Upper lobe of left lung (tissue), 6 donors: ENCODE measurements around the gene IL17RE. TPM values are rescaled to one million over a fixed set of nuclear protein-coding genes. Genes with fewer than 3 reads are reported as not detected.
"Not testable (repeated sequence)": the region's sequence is repeated elsewhere in the genome, so short reads cannot be mapped to it uniquely, and the experiment has no call there.

Experiments used
- ATAC-seq, 2 donors: fragments of 200-7000 bp; cut with Tn5 transposase; one replicate each; pipeline ENCODE4 v1.9.1; 2022; ENCODE audit warnings: mild to moderate bottlenecking in 2 of 2, moderate library complexity in 2 of 2; ENCODE audit not compliant: low FRiP score in 2 of 2
- DNase-seq, 2 donors: peaks; one replicate each; pipeline ENCODE4 v3.0.0-alpha.2; 2019 to 2020
- H3K27ac ChIP-seq, 4 donors: fragments of 200-600 bp; sonication (generic); one replicate each; pipeline ENCODE4 v1.5.1; 2016 to 2019
- H3K27me3 ChIP-seq, 4 donors: fragments of 200-600 bp; sonication (generic); one replicate each; pipeline ENCODE4 v1.5.1; 2017 to 2019
- H3K36me3 ChIP-seq, 4 donors: fragments of 200-600 bp; sonication (generic); one replicate each; pipeline ENCODE4 v1.5.1; 2016 to 2019
- H3K4me1 ChIP-seq, 4 donors: fragments of 200-600 bp; sonication (generic); one replicate each; pipeline ENCODE4 v1.5.1; 2018 to 2019
- H3K4me3 ChIP-seq, 4 donors: fragments of 200-600 bp; sonication (generic); one replicate each; pipeline ENCODE4 v1.5.1; 2017 to 2019; ENCODE audit warnings: mild to moderate bottlenecking in 2 of 4, moderate library complexity in 1 of 4
- H3K9me3 ChIP-seq, 4 donors: fragments of 200-600 bp; sonication (generic); one replicate each; pipeline ENCODE4 v1.5.1; 2018 to 2019
- CTCF ChIP-seq, 6 experiments: fragments of 450-650 bp in 4 of 6; fragments of 200-600 bp in 2 of 6; sonication (generic) in 2 of 6; IDR thresholded peaks; one replicate each; pipeline ENCODE4 v1.5.1; 2016 to 2019; ENCODE audit warnings: antibody characterized with exemption in 6 of 6
- EP300 ChIP-seq, 4 donors: sonication (generic); formaldehyde crosslinking; IDR thresholded peaks; one replicate each; pipeline ENCODE4 v1.5.1; 2017; ENCODE audit warnings: antibody characterized with exemption in 4 of 4, control low read depth in 2 of 4
- POLR2A ChIP-seq, 4 donors: fragments of 450-650 bp; IDR thresholded peaks; one replicate each; pipeline ENCODE4 v1.5.1; 2016 to 2017; ENCODE audit warnings: antibody characterized with exemption in 4 of 4, mild to moderate bottlenecking in 2 of 4
- POLR2AphosphoS5 ChIP-seq, 2 donors: sonication (generic); formaldehyde crosslinking; IDR thresholded peaks; one replicate each; pipeline ENCODE4 v1.5.1; 2017; ENCODE audit warnings: antibody characterized with exemption in 2 of 2
- WGBS, 2 donors: methylation state at CpG; one replicate each; pipeline ENCODE4 v1.1.5; 2017 to 2018; 5-methylcytosine and 5-hydroxymethylcytosine counted together
- total RNA-seq, 6 donors: library from RNA; depleted of rRNA in 4 of 6; stranded (reverse); fragments of >200 nt in 4 of 6; gene quantifications; one replicate each; pipeline versions ENCODE4 v1.1.0 to v1.2.1, GENCODE V29; 2016 to 2021
- donor health status: DM: no; HTN: no; CAD: no; lungs with moderate emphysema.
- donor health status: DM: no; HTN: yes; CAD: no; lungs with severe emphysema.

Gene IL17RE
- total RNA-seq, 6 donors from 2014 or later: 16.1 to 44.8 (median 27.0) TPM

GRCh38 chr3:9864200-9864927 is 38.3 kb upstream of the IL17RE start:
- H3K27ac ChIP-seq: peak overlapping the region; percentile 36 to 81 (median 70)
- WGBS, 2 donors: 53 to 57% methylated on average over 13 to 14 of the region's 16 CpGs
- ATAC-seq: peak; percentile 47 to 57

GRCh38 chr3:9865125-9865637 is 37.5 kb upstream of the IL17RE start:
- Histone ChIP-seq H3K4me1 (peaks cover 20 to 47% (median 25%) of the 10 kb centered on the region in 4 donors), H3K27ac (peak overlapping the region; percentile 36 to 81 (median 70))
- not testable (repeated sequence) for H3K27me3 ChIP-seq, H3K36me3 ChIP-seq, ATAC-seq, H3K4me3 ChIP-seq, H3K9me3 ChIP-seq, DNase-seq
- 78 to 87% methylated on average over 10 of the region's 10 CpGs for WGBS, 2 donors

More at GRCh38 chr3:9864200-9864927, 38.3 kb upstream of the IL17RE start:
- H3K27me3 ChIP-seq: no peaks in the 10 kb centered on the region
- DNase-seq: peak; percentile 77 to 89
- H3K36me3 ChIP-seq: no peaks in the 10 kb centered on the region
- TF ChIP-seq POLR2AphosphoS5 (IDR thresholded peaks at IDR 0.05) (peak in 1 of 2 donors; percentile 46), CTCF (IDR thresholded peaks at IDR 0.05) (no peak), POLR2A (IDR thresholded peaks at IDR 0.05) (no peak), EP300 (IDR thresholded peaks at IDR 0.05) (peak in 1 of 4 donors; percentile 13)
- H3K4me1 ChIP-seq: peaks cover 20 to 47% (median 25%) of the 10 kb centered on the region in 4 donors
- H3K4me3 ChIP-seq: peak overlapping the region in 1 of 4 donors; percentile 4
- no peaks in the 10 kb centered on the region for H3K9me3 ChIP-seq

GRCh38 chr3:9866639-9867038 is 36.0 kb upstream of the IL17RE start:
- Histone ChIP-seq H3K9me3 (no peaks in the 10 kb centered on the region), H3K27me3 (no peaks in the 10 kb centered on the region), H3K27ac (peak overlapping the region in 2 of 4 donors; percentile 33 to 44), H3K36me3 (no peaks in the 10 kb centered on the region), H3K4me3 (no peak overlapping the region), H3K4me1 (peaks cover 20 to 47% (median 25%) of the 10 kb centered on the region in 4 donors)
- TF ChIP-seq POLR2A (IDR thresholded peaks at IDR 0.05) (no peak), CTCF (IDR thresholded peaks at IDR 0.05) (no peak), POLR2AphosphoS5 (IDR thresholded peaks at IDR 0.05) (no peak), EP300 (IDR thresholded peaks at IDR 0.05) (no peak)
- peak; percentile 31 to 74 for ATAC-seq
- 67 to 71% methylated on average over 7 to 8 of the region's 8 CpGs for WGBS, 2 donors
- DNase-seq: peak in 1 of 2 donors; percentile 79

GRCh38 chr3:9867106-9867505 is 35.5 kb upstream of the IL17RE start:
- H3K4me3 ChIP-seq: no peak overlapping the region
- no peaks in the 10 kb centered on the region for H3K9me3 ChIP-seq
- H3K27ac ChIP-seq: peak overlapping the region in 2 of 4 donors; percentile 7 to 33
- ATAC-seq: no peak
- H3K27me3 ChIP-seq: no peaks in the 10 kb centered on the region
- H3K4me1 ChIP-seq: peaks cover 20 to 42% (median 25%) of the 10 kb centered on the region in 4 donors
- TF ChIP-seq POLR2A (IDR thresholded peaks at IDR 0.05): no peak
- TF ChIP-seq POLR2AphosphoS5 (IDR thresholded peaks at IDR 0.05): no peak
- TF ChIP-seq CTCF (IDR thresholded peaks at IDR 0.05): no peak
- no peak for TF ChIP-seq EP300 (IDR thresholded peaks at IDR 0.05)
- 85 to 90% methylated on average over 12 of the region's 12 CpGs for WGBS, 2 donors
- H3K36me3 ChIP-seq: no peaks in the 10 kb centered on the region
- DNase-seq: no peak

GRCh38 chr3:9869955-9870354 is 32.7 kb upstream of the IL17RE start:
- 78 to 88% methylated on average over 5 of the region's 5 CpGs for WGBS, 2 donors

More at GRCh38 chr3:9869955-9870354, 32.7 kb upstream of the IL17RE start:
- Histone ChIP-seq H3K36me3 (no peaks in the 10 kb centered on the region), H3K4me3 (no peak overlapping the region), H3K27me3 (no peaks in the 10 kb centered on the region), H3K4me1 (peaks cover 1 to 13% (median 4%) of the 10 kb centered on the region in 4 donors), H3K9me3 (no peaks in the 10 kb centered on the region), H3K27ac (no peak overlapping the region)
- DNase-seq (no peak), ATAC-seq (no peak)
- TF ChIP-seq EP300 (IDR thresholded peaks at IDR 0.05): no peak
- no peak for TF ChIP-seq POLR2A (IDR thresholded peaks at IDR 0.05)
- no peak for TF ChIP-seq CTCF (IDR thresholded peaks at IDR 0.05)
- TF ChIP-seq POLR2AphosphoS5 (IDR thresholded peaks at IDR 0.05): no peak
